Measurements from ENCODE around the gene CCDC180.

The CCDC180 gene

GRCh38 chr9:97297889-97298288 is 9.6 kb upstream of the CCDC180 start:
- H3K27ac Mint-ChIP-seq (ENCODE audit: low read depth), result no peak overlapping the region
- H3K4me3 Mint-ChIP-seq, result no peak overlapping the region
- DNase-seq (ENCODE audit: low spot score in 2 of 2), result no peak
- H3K36me3 Mint-ChIP-seq (ENCODE audit: insufficient read depth), result peaks cover 2% of the 10 kb centered on the region
- H3K9me3 Mint-ChIP-seq, result peaks cover 11% of the 10 kb centered on the region
- no peaks in the 10 kb centered on the region for H3K27me3 Mint-ChIP-seq
- no peaks in the 10 kb centered on the region for H3K4me1 Mint-ChIP-seq
- ATAC-seq (replicated peaks; ENCODE audit: extremely low read depth, poor library complexity, severe bottlenecking), result no peak

- DNase-seq (ENCODE audit: low spot score in 2 of 2) (no peak), ATAC-seq (replicated peaks; ENCODE audit: extremely low read depth, poor library complexity, severe bottlenecking) (no peak)
- H3K27ac Mint-ChIP-seq (ENCODE audit: low read depth), result no peak overlapping the region
- H3K27me3 Mint-ChIP-seq, result no peaks in the 10 kb centered on the region
- no peaks in the 10 kb centered on the region for H3K4me1 Mint-ChIP-seq
- H3K9me3 Mint-ChIP-seq, result peaks cover 11% of the 10 kb centered on the region
- H3K4me3 Mint-ChIP-seq, result no peak overlapping the region
- H3K36me3 Mint-ChIP-seq (ENCODE audit: insufficient read depth), result peaks cover 2% of the 10 kb centered on the region
These were observed 7.5 kb upstream of the CCDC180 start for GRCh38 chr9:97299809-97300414.

DNA sequence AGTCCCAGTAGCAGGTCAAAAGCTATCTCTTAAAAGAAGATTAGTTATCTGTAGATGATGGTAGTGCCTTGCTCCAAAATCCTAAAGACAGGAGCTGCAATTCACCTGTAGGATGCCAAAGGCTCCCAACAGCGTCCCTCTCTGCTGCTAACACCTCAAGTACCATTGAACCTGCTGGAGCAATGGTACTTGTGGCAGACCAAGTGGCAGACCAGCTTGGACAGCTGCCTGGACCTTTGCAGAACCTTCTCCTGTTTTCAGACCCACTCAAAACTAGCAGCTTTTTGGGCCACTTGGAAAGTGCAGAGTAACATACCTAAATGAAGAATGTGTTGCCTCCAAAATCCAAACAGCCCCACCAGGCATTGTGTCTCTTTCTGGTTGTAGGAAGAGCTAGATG is 6.9 kb upstream of the CCDC180 start:
- Mint-ChIP-seq H3K27me3 (no peaks in the 10 kb centered on the region), H3K4me3 (no peak overlapping the region), H3K27ac (ENCODE audit: low read depth) (no peak overlapping the region), H3K9me3 (peaks cover 11% of the 10 kb centered on the region), H3K4me1 (no peaks in the 10 kb centered on the region), H3K36me3 (ENCODE audit: insufficient read depth) (peaks cover 2% of the 10 kb centered on the region)
- ATAC-seq (replicated peaks; ENCODE audit: extremely low read depth, poor library complexity, severe bottlenecking) (no peak), DNase-seq (ENCODE audit: low spot score in 2 of 2) (no peak)

DNA sequence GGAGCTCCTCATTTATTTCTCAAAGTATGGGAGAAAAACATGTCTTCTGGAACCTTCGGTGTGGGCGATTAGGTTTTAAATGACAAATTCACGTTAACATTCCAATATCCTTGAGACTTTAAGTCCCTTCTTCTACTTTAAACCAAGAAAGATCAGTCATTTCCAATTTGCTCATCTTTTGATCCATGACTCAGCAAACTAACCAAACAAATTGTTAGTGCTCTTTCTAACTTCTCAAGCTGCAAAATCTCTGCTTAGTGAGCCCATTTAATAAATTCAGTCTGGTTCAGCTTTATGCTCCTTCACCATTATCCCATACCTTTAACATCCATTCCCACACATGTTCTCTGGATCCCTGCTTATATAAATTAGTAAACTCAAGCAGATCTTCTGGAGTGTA is 5.5 kb upstream of the CCDC180 start:
- H3K27me3 Mint-ChIP-seq, result no peaks in the 10 kb centered on the region
- H3K9me3 Mint-ChIP-seq, result peaks cover 11% of the 10 kb centered on the region
- no peak for DNase-seq (ENCODE audit: low spot score in 2 of 2)
- no peak overlapping the region for H3K27ac Mint-ChIP-seq (ENCODE audit: low read depth)
- H3K36me3 Mint-ChIP-seq (ENCODE audit: insufficient read depth), result no peaks in the 10 kb centered on the region
- ATAC-seq (replicated peaks; ENCODE audit: extremely low read depth, poor library complexity, severe bottlenecking), result no peak
- no peaks in the 10 kb centered on the region for H3K4me1 Mint-ChIP-seq
- H3K4me3 Mint-ChIP-seq, result no peak overlapping the region

DNA sequence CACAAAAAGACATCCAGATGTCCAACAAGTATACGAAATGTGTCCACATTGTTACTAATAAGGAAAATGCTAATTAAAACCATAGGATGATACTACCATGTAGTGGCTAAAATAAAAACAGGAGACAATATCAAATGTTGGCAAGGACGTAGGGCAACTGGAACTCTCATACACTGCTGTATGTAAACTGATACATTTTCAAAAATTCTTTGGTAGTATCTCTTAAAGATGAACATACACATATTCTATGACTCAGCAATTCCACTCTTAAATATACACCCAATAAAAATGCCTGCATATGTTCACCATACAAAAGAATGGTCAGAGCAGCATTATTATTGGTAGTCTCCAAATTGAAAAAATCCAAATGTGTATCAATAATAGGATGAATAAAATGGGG is 2.9 kb upstream of the CCDC180 start:
- no peak for ATAC-seq (replicated peaks; ENCODE audit: extremely low read depth, poor library complexity, severe bottlenecking)
- peaks cover 4% of the 10 kb centered on the region for H3K9me3 Mint-ChIP-seq

DNA sequence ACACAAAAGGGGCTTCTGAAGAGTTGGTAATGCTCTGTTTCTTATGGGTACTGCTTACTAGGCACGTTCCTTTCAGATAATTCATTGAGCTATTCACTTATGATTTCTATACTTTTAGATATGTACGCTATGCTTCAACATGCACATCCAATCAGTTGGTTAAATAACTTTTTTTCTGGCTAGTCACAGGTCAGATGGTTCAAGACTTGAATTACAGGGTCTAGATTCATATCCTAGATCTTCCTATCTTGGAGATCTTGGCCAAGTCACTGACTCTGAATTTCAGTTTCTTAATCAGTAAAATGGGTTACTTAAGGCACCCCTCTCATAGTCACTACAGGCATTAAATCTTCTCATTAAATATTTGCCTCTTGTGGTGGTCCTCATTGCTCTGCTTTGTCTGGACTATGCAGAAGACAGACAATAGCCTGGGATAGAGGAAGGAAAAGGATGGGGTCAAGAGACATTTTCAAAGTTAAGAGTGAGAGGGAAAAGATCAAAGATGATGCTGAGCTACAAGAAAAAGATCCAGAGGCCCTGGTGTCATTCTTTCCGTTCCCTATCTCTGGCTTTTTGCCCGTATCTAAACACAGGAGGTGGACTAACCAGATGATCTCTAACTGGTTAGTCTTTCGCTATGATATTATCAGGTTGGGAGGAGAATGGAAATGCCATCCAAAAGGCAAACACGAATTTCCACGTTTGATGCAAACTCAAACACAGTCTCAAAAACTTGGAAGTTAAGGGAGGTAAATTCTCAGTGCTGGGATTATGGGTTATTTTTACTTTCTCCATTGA is 1.8 kb upstream of the CCDC180 start:
- no peak for ATAC-seq (replicated peaks; ENCODE audit: extremely low read depth, poor library complexity, severe bottlenecking)
- Mint-ChIP-seq H3K4me1 (no peaks in the 10 kb centered on the region), H3K27me3 (no peaks in the 10 kb centered on the region), H3K9me3 (peaks cover 4% of the 10 kb centered on the region), H3K36me3 (ENCODE audit: insufficient read depth) (peaks cover 4% of the 10 kb centered on the region), H3K27ac (ENCODE audit: low read depth) (no peak overlapping the region), H3K4me3 (no peak overlapping the region)
- DNase-seq (ENCODE audit: low spot score in 2 of 2), result no peak

More for the DNA sequence above, 2.9 kb upstream of the CCDC180 start:
- no peak overlapping the region for H3K4me3 Mint-ChIP-seq
- DNase-seq (ENCODE audit: low spot score in 2 of 2), result no peak
- no peaks in the 10 kb centered on the region for H3K4me1 Mint-ChIP-seq
- no peak overlapping the region for H3K27ac Mint-ChIP-seq (ENCODE audit: low read depth)
- no peaks in the 10 kb centered on the region for H3K27me3 Mint-ChIP-seq
- no peaks in the 10 kb centered on the region for H3K36me3 Mint-ChIP-seq (ENCODE audit: insufficient read depth)

DNA sequence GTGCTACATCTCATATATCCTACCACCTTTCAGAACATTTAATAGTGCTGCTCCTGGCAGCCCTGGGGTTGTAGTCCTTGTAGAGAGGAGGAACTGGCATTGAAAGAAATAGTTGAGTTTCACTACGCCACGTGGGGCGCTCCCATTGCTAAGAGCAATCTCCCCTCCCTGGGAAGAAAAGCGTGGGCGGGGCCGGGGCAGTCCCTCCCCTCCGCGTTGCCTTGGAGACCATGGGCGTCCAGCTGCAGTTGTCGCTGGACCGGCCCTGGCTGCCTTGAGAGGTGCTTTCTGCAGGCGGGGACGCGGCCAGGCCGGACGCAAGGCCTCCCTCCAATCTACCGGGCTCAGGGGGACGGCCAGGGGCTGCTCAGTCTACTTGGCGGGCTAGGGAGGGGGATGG is 368 bp upstream of the CCDC180 start:
- Mint-ChIP-seq H3K4me3 (no peak overlapping the region), H3K27ac (ENCODE audit: low read depth) (no peak overlapping the region), H3K4me1 (no peaks in the 10 kb centered on the region), H3K27me3 (no peaks in the 10 kb centered on the region), H3K36me3 (ENCODE audit: insufficient read depth) (peaks cover 5% of the 10 kb centered on the region), H3K9me3 (no peaks in the 10 kb centered on the region)
- ATAC-seq (replicated peaks; ENCODE audit: extremely low read depth, poor library complexity, severe bottlenecking), result no peak
- no peak for DNase-seq (ENCODE audit: low spot score in 2 of 2)

DNA sequence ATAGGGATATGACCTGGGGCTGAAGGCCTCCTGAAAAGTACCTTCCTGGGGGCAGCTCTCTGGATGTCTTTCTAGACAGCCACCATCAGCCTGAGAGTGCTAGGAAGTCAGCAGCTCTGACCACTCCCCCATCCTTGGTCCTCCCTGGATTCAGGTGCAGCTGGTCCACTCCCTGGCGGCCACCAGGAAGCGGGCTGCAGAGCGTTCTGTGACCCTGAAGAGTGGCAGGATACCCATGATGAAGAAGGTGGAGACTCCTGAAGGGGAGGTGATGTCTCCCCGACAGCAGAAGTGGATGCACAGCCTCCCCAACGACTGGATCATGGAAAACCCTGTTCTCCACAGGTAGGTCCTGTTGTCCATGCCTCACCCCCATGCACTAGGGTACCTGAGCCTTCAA is 1.8 kb downstream of the CCDC180 start:
- Mint-ChIP-seq H3K27ac (ENCODE audit: low read depth) (no peak overlapping the region), H3K27me3 (no peaks in the 10 kb centered on the region), H3K4me1 (no peaks in the 10 kb centered on the region), H3K4me3 (no peak overlapping the region), H3K9me3 (no peaks in the 10 kb centered on the region), H3K36me3 (ENCODE audit: insufficient read depth) (peaks cover 8% of the 10 kb centered on the region)
- DNase-seq (ENCODE audit: low spot score in 2 of 2) (no peak), ATAC-seq (replicated peaks; ENCODE audit: extremely low read depth, poor library complexity, severe bottlenecking) (no peak)

DNA sequence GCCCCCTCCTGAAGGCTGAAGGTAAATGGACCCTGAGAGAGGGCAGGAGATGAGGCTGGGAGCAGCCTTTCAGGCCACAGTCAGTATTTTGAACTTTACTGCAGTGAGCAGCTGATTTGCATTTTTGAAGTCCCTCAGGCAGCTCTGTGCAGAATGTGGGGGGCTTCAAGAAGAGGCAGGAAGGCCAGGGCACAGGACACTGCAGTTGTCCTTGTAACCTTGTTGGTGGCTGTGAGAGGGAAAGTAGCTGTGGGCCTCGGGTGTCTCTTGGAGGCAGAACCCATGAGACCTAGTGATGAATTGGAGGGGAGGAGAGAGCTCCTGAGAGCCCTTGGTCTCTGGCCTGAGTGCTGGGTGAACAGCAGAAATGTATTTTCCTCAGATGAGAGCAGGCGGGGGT is 2.6 kb downstream of the CCDC180 start:
- Mint-ChIP-seq H3K4me3 (no peak overlapping the region), H3K27me3 (no peaks in the 10 kb centered on the region), H3K9me3 (no peaks in the 10 kb centered on the region), H3K27ac (ENCODE audit: low read depth) (no peak overlapping the region), H3K4me1 (no peaks in the 10 kb centered on the region), H3K36me3 (ENCODE audit: insufficient read depth) (peaks cover 8% of the 10 kb centered on the region)
- no peak for DNase-seq (ENCODE audit: low spot score in 2 of 2)
- no peak for ATAC-seq (replicated peaks; ENCODE audit: extremely low read depth, poor library complexity, severe bottlenecking)

- H3K27me3 Mint-ChIP-seq, result no peaks in the 10 kb centered on the region
- H3K36me3 Mint-ChIP-seq (ENCODE audit: insufficient read depth), result peaks cover 10% of the 10 kb centered on the region
- peaks cover 5% of the 10 kb centered on the region for H3K4me1 Mint-ChIP-seq
- no peaks in the 10 kb centered on the region for H3K9me3 Mint-ChIP-seq
- DNase-seq (ENCODE audit: low spot score in 2 of 2), result no peak
- H3K4me3 Mint-ChIP-seq, result no peak overlapping the region
- ATAC-seq (replicated peaks; ENCODE audit: extremely low read depth, poor library complexity, severe bottlenecking), result no peak
- no peak overlapping the region for H3K27ac Mint-ChIP-seq (ENCODE audit: low read depth)
These were observed 3.4 kb downstream of the CCDC180 start for GRCh38 chr9:97310896-97311295.

- Mint-ChIP-seq H3K27me3 (no peaks in the 10 kb centered on the region), H3K36me3 (ENCODE audit: insufficient read depth) (peaks cover 10% of the 10 kb centered on the region), H3K4me3 (no peak overlapping the region), H3K4me1 (peaks cover 5% of the 10 kb centered on the region), H3K27ac (ENCODE audit: low read depth) (no peak overlapping the region), H3K9me3 (no peaks in the 10 kb centered on the region)
- ATAC-seq (replicated peaks; ENCODE audit: extremely low read depth, poor library complexity, severe bottlenecking), result no peak
- no peak for DNase-seq (ENCODE audit: low spot score in 2 of 2)
These were observed 4.5 kb downstream of the CCDC180 start for GRCh38 chr9:97311798-97312500.

GRCh38 chr9:97312556-97312955 is 5.1 kb downstream of the CCDC180 start:
- H3K9me3 Mint-ChIP-seq, result no peaks in the 10 kb centered on the region
- no peak overlapping the region for H3K4me3 Mint-ChIP-seq
- no peak overlapping the region for H3K27ac Mint-ChIP-seq (ENCODE audit: low read depth)
- DNase-seq (ENCODE audit: low spot score in 2 of 2) (no peak), ATAC-seq (replicated peaks; ENCODE audit: extremely low read depth, poor library complexity, severe bottlenecking) (no peak)
- H3K27me3 Mint-ChIP-seq, result no peaks in the 10 kb centered on the region
- H3K36me3 Mint-ChIP-seq (ENCODE audit: insufficient read depth), result peaks cover 10% of the 10 kb centered on the region
- H3K4me1 Mint-ChIP-seq, result peaks cover 5% of the 10 kb centered on the region

DNA sequence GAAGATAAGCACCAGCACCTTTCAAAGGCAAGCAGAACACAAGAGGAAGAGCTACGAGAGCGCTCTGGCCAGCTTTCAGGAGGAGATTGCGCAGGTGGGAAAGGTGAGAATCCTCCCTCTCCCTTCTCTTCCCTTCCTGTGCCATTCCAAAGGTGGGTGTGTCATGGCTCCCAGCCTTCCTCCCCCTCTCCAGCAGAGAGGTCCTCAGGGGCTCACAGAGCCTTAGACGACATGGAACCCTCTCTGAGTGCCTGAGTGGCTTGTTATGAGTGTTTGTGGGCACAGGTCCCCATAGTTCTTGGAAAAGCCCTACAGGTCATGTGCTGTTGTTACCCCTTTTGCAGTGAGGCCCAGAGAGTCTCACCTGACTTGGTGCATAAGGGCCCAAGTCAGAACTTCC is 5.8 kb downstream of the CCDC180 start:
- no peak overlapping the region for H3K27ac Mint-ChIP-seq (ENCODE audit: low read depth)
- ATAC-seq (replicated peaks; ENCODE audit: extremely low read depth, poor library complexity, severe bottlenecking) (no peak), DNase-seq (ENCODE audit: low spot score in 2 of 2) (no peak)
- peaks cover 5% of the 10 kb centered on the region for H3K4me1 Mint-ChIP-seq
- no peaks in the 10 kb centered on the region for H3K9me3 Mint-ChIP-seq
- no peaks in the 10 kb centered on the region for H3K27me3 Mint-ChIP-seq
- H3K4me3 Mint-ChIP-seq, result no peak overlapping the region
- H3K36me3 Mint-ChIP-seq (ENCODE audit: insufficient read depth), result peaks cover 10% of the 10 kb centered on the region

Measured in central memory CD8-positive, alpha-beta T cell (primary cell).